ENCODE data around the gene PPM1F.
"Not testable (repeated sequence)": the region's sequence is repeated elsewhere in the genome, so short reads cannot be mapped to it uniquely, and the experiment has no call there.

Gene PPM1F

GRCh38 chr22:21894799-21895198, 57.8 kb downstream of the PPM1F start:
- ATAC-seq, result no peak
- TF ChIP-seq PATZ1 (CRISPR knock-in tag; IDR thresholded peaks at IDR 0.05; ENCODE audit: borderline replicate concordance), result no peak
- no peak for TF ChIP-seq ZNF70 (CRISPR knock-in tag; IDR thresholded peaks at IDR 0.05)
- TF ChIP-seq SNAI2 (CRISPR knock-in tag; IDR thresholded peaks at IDR 0.05), result no peak
- TF ChIP-seq OSR1 (CRISPR knock-in tag; IDR thresholded peaks at IDR 0.05), result no peak
- TF ChIP-seq ZNF565 (CRISPR knock-in tag; conservative IDR thresholded peaks at IDR 0.05; ENCODE audit: low read depth), result no peak

DNA sequence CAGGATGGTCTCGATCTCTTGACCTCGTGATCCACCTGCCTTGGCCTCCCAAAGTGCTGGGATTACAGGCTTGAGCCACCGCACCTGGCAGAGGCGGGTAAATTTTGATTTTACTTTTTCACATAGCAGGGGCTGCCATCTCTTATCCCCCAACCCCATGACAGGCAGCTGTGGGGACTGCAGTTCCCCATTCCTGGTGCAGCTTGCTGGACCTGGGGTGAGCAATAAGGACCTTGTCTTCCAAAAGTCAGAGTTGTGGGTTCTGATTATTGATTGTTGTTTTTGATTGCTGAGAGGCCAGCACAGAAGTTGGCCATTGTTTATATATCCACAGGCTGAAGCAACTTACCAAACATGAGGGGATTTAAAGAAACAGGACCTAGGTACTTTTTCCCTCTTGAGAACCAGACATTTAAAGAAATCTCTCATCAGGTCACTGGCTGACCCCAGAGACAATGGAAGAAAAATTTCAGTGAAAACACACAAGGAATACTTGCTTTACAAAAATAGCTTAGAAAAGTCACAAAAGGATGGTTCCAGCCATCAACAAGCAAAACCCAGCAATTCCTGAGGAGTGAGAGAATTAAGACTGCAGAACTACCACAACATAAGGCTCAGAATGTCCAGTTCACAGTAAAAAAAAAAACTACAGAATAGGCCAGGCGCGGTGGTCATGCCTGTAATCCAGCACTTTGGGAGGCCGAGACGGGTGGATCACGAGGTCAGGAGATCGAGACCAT, 63.2 kb downstream of the PPM1F start:
- no peak for ATAC-seq
- TF ChIP-seq ARNTL (CRISPR knock-in tag; IDR thresholded peaks at IDR 0.05; ENCODE audit: borderline replicate concordance, low read depth), result no peak

DNA sequence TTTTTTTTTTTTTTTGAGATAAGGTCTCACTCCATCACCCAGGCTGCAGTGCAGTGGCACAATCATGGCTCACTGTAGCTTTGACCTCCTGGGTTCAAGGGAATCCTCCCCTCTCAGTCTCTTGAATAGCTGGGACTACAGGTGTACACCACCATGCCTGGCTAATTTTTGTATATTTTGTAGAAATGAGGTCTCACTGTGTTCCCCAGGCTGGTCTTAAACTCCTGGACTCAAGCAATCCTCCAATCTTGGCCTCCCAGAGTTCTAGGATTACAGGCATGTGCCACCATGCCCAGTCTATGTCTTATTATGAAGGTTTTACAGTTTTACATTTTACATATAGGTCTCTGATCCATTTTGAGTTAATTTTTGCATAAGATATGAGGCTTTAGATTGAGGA, 64.8 kb downstream of the PPM1F start:
- no peak for ATAC-seq
- TF ChIP-seq OSR1 (CRISPR knock-in tag; IDR thresholded peaks at IDR 0.05), result no peak
- TF ChIP-seq BACH2 (CRISPR knock-in tag; IDR thresholded peaks at IDR 0.05; ENCODE audit: borderline replicate concordance), result no peak
- no peak for TF ChIP-seq PPARA (CRISPR knock-in tag; IDR thresholded peaks at IDR 0.05; ENCODE audit: borderline replicate concordance)
- TF ChIP-seq, protein P1, sequence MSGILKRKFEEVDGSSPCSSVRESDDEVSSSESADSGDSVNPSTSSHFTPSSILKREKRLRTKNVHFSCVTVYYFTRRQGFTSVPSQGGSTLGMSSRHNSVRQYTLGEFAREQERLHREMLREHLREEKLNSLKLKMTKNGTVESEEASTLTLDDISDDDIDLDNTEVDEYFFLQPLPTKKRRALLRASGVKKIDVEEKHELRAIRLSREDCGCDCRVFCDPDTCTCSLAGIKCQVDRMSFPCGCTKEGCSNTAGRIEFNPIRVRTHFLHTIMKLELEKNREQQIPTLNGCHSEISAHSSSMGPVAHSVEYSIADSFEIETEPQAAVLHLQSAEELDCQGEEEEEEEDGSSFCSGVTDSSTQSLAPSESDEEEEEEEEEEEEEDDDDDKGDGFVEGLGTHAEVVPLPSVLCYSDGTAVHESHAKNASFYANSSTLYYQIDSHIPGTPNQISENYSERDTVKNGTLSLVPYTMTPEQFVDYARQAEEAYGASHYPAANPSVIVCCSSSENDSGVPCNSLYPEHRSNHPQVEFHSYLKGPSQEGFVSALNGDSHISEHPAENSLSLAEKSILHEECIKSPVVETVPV (CRISPR knock-in tag; IDR thresholded peaks at IDR 0.05), result no peak
- no peak for TF ChIP-seq ZFP30 (CRISPR knock-in tag; IDR thresholded peaks at IDR 0.05)
- no peak for TF ChIP-seq ZFP3 (CRISPR knock-in tag; IDR thresholded peaks at IDR 0.05)
- TF ChIP-seq ZNF70 (CRISPR knock-in tag; IDR thresholded peaks at IDR 0.05), result no peak
- TF ChIP-seq RARB (CRISPR knock-in tag; IDR thresholded peaks at IDR 0.05), result no peak
- no peak for TF ChIP-seq ISL1 (CRISPR knock-in tag; IDR thresholded peaks at IDR 0.05)
- TF ChIP-seq ARNTL (CRISPR knock-in tag; IDR thresholded peaks at IDR 0.05; ENCODE audit: borderline replicate concordance, low read depth), result no peak

DNA sequence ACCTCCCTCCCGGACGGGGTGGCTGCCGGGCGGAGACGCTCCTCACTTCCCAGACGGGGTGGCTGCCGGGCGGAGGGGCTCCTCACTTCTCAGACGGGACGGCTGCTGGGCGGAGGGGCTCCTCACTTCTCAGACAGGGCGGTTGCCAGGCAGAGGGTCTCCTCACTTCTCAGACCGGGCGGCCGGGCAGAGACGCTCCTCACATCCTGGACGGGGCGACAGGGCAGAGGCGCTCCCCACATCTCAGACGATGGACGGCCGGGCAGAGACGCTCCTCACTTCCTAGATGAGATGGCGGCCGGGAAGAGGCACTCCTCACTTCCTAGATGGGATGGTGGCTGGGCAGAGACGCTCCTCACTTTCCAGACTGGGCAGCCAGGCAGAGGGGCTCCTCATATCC, 68.7 kb downstream of the PPM1F start:
- not testable (repeated sequence) for ATAC-seq

GRCh38 chr22:21882754-21883333, 69.8 kb downstream of the PPM1F start:
- ATAC-seq, result not testable (repeated sequence)

DNA sequence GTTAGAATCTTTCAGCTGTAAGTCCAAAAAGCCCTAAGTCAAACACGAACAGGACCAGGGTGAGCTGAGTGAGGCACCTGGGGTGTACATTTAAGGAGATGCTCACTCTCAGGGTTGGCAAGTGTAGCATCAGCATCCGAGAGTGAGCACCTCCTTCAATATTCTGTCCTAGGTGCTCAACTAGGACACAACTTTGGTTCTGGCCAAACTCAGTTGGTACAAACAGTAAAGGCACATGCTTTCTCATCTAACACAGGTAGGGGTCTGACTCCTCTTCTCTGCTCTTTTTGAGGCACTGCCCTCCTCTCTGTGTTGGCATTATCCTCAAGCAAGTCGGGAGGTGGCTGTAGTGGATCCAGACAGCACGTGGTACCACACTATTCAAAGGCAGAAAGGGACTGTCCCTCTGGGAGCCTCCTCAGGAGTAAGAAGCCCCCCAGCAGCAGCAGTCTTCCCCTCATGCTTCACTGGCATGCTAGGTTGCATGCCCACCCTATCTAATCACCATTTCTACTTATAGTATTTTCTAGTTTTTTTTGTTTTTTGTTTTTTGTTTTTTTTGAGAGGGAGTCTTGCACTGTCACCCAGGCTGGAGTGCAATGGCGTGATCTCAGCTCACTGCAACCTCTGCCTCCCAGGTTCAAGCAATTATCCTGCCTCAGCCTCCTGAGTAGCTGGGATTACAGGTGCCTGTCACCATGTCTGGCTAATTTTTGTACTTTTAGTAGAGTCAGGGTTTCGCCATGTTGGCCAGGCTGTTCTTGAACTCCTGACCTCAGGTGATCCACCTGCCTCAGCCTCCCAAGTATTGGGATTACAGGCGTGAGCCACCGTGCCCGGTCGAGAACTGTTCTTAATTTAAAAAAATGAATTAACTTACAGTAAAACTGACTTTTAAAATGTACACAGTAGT, 70.6 kb downstream of the PPM1F start:
- no peak for ATAC-seq
- TF ChIP-seq PPARA (CRISPR knock-in tag; IDR thresholded peaks at IDR 0.05; ENCODE audit: borderline replicate concordance) (no peak), GLIS3 (CRISPR knock-in tag; IDR thresholded peaks at IDR 0.05) (no peak), CREB5 (CRISPR knock-in tag; IDR thresholded peaks at IDR 0.05; ENCODE audit: low read depth) (no peak), PATZ1 (CRISPR knock-in tag; IDR thresholded peaks at IDR 0.05; ENCODE audit: borderline replicate concordance) (no peak)
- TF ChIP-seq, protein P2, sequence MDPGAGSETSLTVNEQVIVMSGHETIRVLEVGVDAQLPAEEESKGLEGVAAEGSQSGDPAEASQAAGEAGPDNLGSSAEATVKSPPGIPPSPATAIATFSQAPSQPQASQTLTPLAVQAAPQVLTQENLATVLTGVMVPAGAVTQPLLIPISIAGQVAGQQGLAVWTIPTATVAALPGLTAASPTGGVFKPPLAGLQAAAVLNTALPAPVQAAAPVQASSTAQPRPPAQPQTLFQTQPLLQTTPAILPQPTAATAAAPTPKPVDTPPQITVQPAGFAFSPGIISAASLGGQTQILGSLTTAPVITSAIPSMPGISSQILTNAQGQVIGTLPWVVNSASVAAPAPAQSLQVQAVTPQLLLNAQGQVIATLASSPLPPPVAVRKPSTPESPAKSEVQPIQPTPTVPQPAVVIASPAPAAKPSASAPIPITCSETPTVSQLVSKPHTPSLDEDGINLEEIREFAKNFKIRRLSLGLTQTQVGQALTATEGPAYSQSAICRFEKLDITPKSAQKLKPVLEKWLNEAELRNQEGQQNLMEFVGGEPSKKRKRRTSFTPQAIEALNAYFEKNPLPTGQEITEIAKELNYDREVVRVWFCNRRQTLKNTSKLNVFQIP (CRISPR knock-in tag; IDR thresholded peaks at IDR 0.05; ENCODE audit: borderline replicate concordance, low read depth), result no peak

Data from SK-N-SH treated with all-trans-retinoic acid at 6 μM for 48 hours (cell line).